LNCaP clone FGC (cell line): Measurements from ENCODE around the gene CUZD1.

Experiments
- DNase-seq: peaks from one replicate; pipeline ENCODE4 v3.0.0-alpha.2; 2011; ENCODE audit warnings: low read depth
- H3K4me3 ChIP-seq: 2 replicates; pipeline ENCODE4 v1.5.1; 2011; ENCODE audit warnings: mild to moderate bottlenecking, low read depth, low read length, control low read depth
- CTCF ChIP-seq: IDR thresholded peaks from 2 replicates; pipeline ENCODE4 v1.5.1; 2012; ENCODE audit warnings: mild to moderate bottlenecking; ENCODE audit not compliant: control insufficient read depth, insufficient read depth; ENCODE audit errors: extremely low read depth

CUZD1 gene

DNA sequence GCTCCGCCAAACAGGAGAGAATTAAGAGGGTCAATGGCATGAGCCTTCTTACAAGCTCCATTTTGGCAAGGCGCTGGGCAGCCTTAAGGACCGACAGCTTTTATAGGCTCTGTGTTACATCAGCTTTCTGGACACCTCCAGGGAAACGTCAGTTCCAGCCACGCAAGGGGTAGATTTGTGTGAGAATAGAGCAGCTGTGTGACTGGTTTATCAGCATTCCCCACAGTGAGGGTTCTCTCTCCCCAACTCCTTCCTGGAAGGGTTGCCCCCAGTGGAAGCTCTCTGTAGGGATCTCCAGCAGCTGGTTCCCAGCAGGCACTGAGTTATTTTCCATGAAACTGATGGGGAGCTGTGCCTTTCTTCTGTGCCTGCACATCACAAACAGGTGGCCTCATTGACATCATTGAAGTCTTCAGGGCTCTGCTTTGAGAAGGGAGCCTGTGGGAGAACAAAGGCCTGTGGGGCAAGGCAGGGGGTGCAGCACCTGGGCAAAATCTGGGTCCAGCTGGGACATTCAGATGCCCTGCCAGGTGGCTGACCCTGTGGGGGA lies at the start of gene CUZD1:
Gene CUZD1, minus strand, starts transcription at position 75 of the 550 bp plus-strand sequence. Its CDS starts 14 bp downstream, at position 61.
- TF ChIP-seq CTCF = no peak
- H3K4me3 ChIP-seq = no peak within 1 kb of the TSS
- DNase-seq = peak; percentile 31

DNA sequence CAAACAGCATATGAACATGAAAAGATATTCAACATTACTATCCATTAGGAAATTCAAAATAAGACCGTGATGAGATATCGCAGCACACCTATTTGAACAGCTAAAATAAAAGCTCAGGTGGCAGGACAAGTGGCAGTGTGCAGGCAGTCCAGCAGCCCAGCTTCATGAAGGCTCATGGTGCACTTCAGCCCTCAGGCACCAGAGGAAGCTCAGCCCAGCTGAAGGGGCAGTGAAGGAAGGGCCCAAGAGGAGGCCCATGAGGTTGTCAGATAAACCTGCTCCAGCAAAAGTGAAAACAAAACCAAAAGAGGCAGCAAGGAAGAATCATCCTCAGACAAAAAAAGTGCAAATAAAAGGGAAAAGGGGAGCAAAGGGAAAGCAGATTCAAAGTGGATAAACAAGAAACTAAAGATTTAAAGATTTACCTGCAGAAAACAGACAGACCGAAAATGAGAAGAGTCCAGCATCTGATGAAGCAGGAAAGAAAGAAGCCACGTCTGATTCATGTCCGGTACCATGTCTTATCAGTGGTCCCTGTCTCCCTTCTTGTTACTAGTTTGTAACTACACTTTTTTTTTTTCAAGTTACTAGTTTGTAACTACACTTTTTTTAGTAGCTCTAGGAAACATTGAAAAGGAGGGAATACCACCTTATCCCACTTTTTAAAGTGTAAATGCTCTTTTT lies 48.7 kb upstream of the CUZD1 start:
- DNase-seq = no peak
- TF ChIP-seq CTCF = no peak
- no peak overlapping the region for H3K4me3 ChIP-seq

GRCh38 chr10:122884166-122884565 lies 38.5 kb upstream of the CUZD1 start:
- TF ChIP-seq CTCF = no peak

DNA sequence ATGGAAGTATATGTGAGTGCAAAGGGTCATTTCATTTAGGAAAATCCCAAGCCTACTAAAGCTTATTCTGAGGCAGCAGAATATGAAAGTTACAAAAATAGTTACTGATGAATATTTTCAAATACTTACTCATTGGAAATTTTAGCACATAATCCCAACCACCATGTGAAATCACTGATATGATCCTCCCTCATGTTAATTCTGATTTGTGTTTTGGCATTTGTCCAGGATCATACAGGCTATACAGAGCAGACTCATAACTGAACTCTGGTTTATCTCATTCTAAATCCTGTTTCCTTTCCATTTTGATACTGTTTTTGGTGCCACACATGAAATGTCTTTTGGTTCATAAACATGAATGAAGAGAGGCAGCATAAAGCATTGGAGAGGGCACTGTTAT lies 37.1 kb upstream of the CUZD1 start:
- TF ChIP-seq CTCF = no peak
- DNase-seq = no peak
- H3K4me3 ChIP-seq = no peak overlapping the region

More at GRCh38 chr10:122884166-122884565, 38.5 kb upstream of the CUZD1 start:
- no peak overlapping the region for H3K4me3 ChIP-seq
- no peak for DNase-seq

DNA sequence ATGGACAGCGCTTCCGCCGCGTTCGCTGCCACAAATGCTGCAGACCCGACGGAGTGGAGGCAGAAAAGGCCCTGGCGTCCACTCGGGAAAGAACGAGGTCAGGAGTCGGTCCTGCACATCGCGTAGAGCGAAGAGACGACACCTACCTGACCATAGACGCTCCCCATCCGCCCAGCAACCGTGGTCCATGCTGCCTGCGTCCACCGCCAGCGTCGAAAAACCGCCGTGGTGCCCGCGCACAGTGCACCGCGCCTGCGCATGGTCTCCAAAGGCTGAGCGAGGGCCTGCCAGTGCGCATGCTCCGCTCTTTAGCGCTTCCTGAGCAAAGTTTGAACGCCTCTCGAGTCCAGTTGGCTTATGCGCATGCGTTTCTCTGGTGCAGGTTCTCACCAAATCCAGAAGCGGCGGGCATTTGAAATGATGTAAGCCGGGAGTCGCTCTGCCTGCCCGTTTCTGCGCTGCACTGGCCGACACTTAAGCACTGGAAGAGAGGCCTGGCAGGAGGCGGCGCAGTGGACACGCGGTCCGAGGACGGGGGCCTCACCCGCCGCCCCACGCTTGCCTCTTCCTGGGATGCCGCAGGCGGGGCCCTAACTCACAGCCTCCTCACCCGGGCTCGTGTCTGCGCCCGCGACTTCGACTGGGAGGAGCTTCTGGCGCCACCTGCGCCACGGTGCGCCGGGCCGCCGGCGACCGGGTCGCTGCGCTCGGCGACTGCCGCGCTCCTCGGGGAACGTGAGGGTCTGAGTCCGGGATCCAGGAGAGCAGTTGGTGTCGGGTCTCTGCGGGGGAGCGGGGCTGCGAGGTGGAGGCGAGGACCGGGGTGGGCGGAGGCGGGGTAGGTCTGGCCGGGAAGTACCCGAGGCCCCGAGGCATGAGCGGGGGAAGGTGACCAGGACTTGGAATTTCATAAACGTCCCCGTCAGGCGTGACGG lies 33.9 kb upstream of the CUZD1 start, which contains the start of gene FAM24B:
Gene FAM24B, minus strand, starts transcription at position 243 of the 935 bp plus-strand sequence. CDS start 29,066 bp downstream, outside the sequence.
- peak within 1 kb of the TSS; percentile 60 for H3K4me3 ChIP-seq

More for the DNA sequence above, 33.9 kb upstream of the CUZD1 start, which contains the start of gene FAM24B:
- TF ChIP-seq CTCF = no peak
- peak; percentile 98 for DNase-seq
